HG03575 (cell line): Measurements from ENCODE around the gene ZBTB17.

Source experiments
- ATAC-seq: cut with Tn5 transposase; IDR thresholded peaks from one replicate; pipeline ENCODE4 v1.9.1; 2021; ENCODE audit not compliant: unreplicated experiment, insufficient number of reproducible peaks, low FRiP score; ENCODE audit errors: extremely low read depth

ZBTB17 gene

GRCh38 chr1:15965228-15965767, 10.6 kb downstream of the ZBTB17 start:
- ATAC-seq: no peak

DNA sequence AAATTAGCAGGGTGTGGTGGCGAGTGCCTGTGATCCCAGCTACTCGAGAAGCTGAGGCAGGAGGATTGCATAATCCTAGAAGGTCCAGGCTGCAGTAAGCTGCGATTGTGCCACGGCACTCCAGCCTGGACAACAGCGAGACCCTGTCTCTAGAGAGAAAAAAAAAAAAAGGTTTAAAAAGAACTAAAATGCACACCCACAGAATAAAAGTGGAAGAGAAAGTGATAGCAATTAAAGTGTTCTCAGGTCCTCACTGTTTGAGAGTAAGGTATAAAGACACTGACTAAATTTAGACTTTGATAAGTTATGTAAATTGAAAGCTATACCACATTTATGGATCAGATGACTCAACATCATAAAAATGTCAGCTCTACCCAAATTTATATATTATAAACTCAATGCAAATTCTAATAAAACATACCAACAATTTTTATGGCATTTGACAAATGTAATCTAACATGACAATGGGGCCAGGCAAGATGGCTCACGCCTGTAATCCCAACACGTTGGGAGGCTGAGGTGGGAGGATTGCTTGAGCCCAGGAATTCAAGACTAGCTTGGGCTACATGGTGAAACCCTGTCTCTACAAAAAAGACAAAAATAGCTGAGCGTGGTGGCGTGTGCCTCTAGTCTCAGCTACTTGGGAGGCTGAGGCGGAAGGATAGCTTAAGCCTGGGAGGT, 11.8 kb downstream of the ZBTB17 start:
- peak; percentile 27 for ATAC-seq

GRCh38 chr1:15963363-15963967, 12.4 kb downstream of the ZBTB17 start:
- no peak for ATAC-seq

DNA sequence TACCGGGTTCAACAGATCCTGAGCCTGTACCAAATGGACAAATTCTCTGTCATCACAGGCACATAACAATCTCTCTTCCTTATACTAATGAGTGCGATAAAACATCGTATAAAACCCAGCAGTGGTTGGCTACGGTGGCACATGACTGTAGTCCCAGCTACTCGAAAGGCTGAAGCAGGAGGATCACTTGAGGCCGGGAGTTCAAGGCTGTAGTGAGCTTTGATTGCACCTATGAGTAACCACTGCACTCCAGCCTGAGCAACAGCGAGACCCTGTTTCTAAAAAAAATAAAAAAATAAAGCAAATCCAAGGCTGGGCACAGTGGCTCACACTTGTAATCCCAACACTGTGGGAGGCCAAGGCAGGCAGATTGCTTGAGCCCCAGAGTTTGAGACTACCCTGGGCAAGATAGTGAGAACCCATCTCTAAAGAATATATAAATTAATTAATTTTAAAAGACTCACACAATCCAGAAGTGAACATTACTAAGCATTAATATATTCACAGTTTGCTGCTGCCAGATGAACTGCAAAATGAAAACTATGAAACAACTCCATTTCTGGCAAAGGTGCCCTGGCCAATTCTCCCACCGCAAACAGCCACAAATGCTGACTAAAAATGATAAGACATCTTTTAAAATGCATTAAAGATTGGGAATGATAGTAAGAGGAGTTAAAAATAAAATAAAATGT, 13.1 kb downstream of the ZBTB17 start:
- ATAC-seq: no peak

GRCh38 chr1:15962176-15962575, 13.7 kb downstream of the ZBTB17 start:
- ATAC-seq: no peak

DNA sequence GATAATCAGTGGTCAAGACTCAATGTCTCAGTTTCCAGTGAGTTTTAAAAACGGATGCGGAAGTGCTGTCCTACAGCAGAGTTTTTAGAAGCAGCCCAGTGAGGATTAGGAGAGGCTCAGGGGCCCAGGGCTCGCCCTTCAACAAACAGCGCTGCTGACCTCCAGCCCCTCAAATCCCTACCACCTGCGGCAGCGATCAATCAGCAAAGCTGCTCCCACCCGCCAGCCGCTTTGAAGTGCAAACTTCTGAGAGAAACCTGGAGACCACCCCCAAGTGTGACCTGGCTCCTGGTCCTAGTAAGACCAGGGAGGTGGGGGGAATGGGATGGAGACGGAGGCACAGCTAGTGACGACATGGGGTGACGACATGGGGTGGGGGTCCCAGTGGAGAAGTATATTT, 14.4 kb downstream of the ZBTB17 start:
- no peak for ATAC-seq

GRCh38 chr1:15960808-15961207, 15.1 kb downstream of the ZBTB17 start:
- no peak for ATAC-seq

DNA sequence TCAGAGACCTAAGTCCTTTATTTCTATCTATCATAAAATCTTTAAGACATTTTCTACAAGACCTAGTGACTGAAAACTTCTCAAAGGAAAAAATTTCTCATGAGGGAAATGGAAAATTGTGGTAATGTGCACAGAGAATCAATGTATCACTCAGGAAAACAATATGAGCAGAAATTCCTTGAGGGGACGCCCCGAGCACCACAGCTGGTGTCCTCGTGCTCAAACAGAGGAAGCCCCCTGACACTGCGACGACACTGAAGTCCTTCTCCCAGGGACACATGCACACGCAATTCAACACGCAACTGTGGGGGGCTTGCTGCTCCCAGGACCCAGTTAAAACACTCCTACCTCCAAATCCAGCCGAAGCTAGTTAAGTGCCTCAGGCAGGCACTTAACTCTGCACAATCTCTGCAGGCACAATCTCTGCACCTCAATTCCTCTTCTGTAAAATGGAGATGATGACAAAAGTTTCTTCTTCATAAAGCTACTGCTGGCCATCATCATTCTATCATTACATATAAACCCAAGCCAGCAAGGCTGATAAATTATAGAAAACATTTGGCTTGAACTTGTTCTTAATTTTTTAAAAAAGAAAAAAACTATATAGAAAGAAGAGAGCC, 16.0 kb downstream of the ZBTB17 start:
- no peak for ATAC-seq

DNA sequence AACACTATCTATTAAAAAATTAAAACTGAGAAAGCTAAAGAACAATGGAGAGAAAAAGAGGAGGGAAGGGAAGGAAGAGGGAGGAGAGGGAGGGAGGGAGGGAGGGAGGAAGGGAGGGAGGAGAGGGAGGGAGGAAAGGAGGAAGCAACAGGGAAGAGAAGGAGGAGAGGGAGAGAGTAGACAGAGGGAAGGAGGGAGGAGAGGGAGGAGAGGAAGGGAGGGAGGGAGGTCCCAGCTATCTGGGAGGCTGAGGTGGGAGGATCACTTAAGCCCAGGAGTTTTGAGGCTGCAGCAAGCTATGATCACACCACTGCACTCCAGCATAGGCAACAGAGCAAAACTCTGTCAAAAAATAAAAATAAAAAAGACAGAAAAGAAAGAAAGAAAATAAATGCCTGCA, 16.5 kb downstream of the ZBTB17 start:
- no peak for ATAC-seq

DNA sequence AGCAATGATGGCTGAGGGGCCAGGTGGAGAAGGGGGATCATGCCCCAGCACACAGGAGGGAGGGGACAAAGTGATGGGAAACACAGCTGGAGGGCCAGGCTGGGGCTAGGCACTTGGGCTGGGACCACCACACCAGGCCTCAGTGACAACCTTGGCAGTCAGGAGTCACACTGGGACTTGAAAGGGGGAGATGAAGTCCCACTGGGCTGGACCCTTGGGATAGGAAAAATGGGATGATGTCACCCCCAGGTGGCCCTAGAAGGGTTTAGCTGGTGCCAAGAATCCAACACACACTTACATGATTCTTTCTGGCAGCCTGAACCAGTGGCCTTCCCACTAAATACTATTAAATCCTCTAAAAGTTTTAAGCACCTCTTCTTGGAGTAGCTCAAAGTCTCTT, 17.1 kb downstream of the ZBTB17 start:
- ATAC-seq: no peak

DNA sequence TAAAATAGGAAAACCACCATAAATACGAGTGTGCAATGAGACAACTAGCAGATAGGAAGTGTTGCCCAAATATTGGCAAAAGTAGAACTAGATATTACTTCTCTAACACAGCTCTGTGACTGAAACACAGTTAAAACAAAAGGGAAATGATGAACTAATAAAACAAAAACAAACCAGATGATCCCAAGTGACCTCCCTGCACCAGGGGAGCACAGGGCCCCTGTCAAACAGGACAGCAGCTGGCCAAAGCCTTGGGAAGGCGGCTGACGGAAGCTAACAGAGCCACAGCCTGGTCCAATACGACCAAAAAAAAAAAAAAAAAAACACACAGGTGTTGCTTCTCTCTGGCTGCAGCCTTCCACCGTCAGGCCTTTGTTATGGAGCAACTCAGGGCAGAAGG, 17.8 kb downstream of the ZBTB17 start:
- no peak for ATAC-seq

- no peak for ATAC-seq
These were observed 18.4 kb downstream of the ZBTB17 start for GRCh38 chr1:15957221-15958095.

- no peak for ATAC-seq
These were observed 19.8 kb downstream of the ZBTB17 start for GRCh38 chr1:15956150-15956549.

DNA sequence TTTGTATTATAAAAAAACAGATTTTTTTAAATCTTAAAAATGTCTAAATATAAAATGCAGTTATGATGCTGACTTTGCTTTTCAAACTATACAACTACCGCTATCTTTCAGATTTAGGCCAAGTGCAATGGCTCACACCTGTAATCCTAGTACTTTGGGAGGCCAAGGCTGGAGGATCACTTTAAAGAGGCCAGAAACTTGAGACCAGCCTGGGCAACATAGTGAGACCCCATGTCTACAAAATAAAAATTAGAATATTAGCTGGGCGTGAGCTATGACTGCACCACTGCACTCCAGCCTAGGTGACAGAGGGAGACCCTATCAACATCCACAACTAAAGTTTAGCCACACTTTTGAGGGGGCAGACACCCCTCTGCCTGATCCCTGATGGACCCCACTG, 20.3 kb downstream of the ZBTB17 start:
- no peak for ATAC-seq

GRCh38 chr1:15954316-15954715, 21.6 kb downstream of the ZBTB17 start:
- ATAC-seq: no peak

- no peak for ATAC-seq
These were observed 22.1 kb downstream of the ZBTB17 start for GRCh38 chr1:15953791-15954241.

DNA sequence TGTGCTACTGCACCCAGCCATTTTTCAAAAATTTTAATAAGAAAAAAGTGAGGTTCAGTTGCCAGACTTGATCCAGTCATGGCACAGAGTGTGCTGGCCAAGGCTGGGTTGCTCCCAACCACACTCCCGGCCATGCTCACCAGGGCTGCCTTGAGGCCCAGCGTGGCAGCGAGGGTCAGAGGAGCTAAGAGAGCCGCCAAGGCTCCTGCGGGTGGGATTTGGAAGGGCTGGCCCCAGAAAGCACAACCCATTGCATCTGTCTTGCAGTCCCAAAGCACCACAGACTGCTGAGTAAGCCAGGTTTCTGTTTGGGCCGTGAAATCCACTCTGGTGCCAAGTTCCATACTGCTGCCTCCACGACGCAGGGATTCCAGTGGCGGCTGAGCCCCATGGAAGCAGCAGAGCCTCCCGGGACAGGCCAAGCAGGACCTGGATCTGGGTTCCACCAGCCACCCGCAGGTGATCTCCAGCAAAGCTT, 22.6 kb downstream of the ZBTB17 start:
- no peak for ATAC-seq

DNA sequence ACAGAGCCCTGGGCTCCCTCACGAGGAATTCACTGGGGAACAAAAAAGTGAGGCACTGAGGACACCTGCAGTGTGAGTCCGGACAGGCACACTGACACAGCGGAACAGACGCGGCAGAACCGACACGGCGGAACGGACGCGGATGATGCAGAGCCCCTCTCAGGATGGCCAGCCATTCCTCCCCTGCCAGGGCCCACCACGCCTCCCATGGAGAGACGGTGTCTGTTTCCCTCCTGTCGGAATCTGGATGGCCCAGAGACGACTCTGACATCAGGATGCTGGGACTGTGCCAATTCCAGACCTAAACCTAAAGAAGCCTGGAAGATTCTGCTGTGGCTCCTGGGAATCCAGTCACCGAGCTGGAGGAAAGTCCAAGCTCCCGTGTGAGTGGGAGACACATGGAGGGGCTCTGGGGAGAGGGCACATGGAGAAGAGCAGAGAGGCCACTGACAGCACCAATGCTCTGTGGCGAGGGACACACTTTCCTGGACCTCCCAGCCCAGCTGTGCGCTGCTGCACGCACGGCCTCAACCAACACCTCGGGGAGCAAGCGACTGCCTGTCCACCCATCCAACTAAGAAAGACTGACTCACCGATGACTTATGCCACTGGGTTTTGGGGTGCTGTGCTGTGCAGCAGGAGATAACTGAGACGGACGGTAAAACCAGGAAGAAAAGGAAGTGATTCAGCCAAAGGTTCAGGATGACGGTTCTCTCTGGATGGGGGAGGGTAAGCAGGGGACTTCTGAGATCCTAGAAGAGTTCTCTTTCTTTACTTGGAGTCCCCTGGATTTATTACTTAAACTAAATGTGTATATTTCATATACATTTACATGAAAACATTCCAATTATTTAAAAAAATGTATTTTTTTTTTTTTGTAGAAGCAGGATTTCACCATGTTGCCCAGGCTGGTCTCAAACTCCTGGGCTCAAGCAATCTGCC, 23.3 kb downstream of the ZBTB17 start:
- ATAC-seq: no peak
